SK-N-SH treated with all-trans-retinoic acid at 6 μM for 48 hours (cell line): Measurements from ENCODE around the gene WASL.
A peak's percentile ranks its signal among the peaks of the same experiment; 100 is the strongest.

Experiments used
- ATAC-seq: fragments of 200-7000 bp; cut with Tn5 transposase; 3 replicates; pipeline ENCODE4 v1.9.1; 2020; ENCODE audit warnings: mild to moderate bottlenecking, moderate library complexity
- ARNTL ChIP-seq: fragments of 450-650 bp; formaldehyde crosslinking; IDR thresholded peaks from 2 replicates; pipeline ENCODE4 v1.5.0; 2020; ENCODE audit warnings: low read depth, mild to moderate bottlenecking, moderate library complexity, borderline replicate concordance
- BACH2 ChIP-seq: fragments of 250-450 bp; sonication (Bioruptor Pico); IDR thresholded peaks from 2 replicates; pipeline ENCODE4 v1.9.0; 2021; ENCODE audit warnings: mild to moderate bottlenecking, borderline replicate concordance
- CREB5 ChIP-seq: fragments of 250-450 bp; sonication (Bioruptor Pico); IDR thresholded peaks from 2 replicates; pipeline ENCODE4 v1.5.1; 2020; ENCODE audit warnings: low read depth, mild to moderate bottlenecking, moderate library complexity
- CSDC2 ChIP-seq: fragments of 250-450 bp; sonication (Bioruptor Pico); IDR thresholded peaks from 2 replicates; pipeline ENCODE4 v1.5.0; 2020; ENCODE audit warnings: mild to moderate bottlenecking, moderate library complexity
- ESRRG ChIP-seq: fragments of 250-450 bp; sonication (Bioruptor Pico); IDR thresholded peaks from 2 replicates; pipeline ENCODE4 v1.6.1; 2021; ENCODE audit warnings: mild to moderate bottlenecking
- GLIS3 ChIP-seq: fragments of 250-450 bp; sonication (Bioruptor Pico); IDR thresholded peaks from 2 replicates; pipeline ENCODE4 v1.5.0; 2020; ENCODE audit warnings: mild to moderate bottlenecking, moderate library complexity
- ISL1 ChIP-seq: fragments of 250-450 bp; sonication (Bioruptor Pico); IDR thresholded peaks from 2 replicates; pipeline ENCODE4 v2.1.2; 2022; ENCODE audit warnings: mild to moderate bottlenecking, moderate library complexity
- OSR1 ChIP-seq: fragments of 250-450 bp; sonication (Bioruptor Pico); IDR thresholded peaks from 2 replicates; pipeline ENCODE4 v1.8.0; 2022; ENCODE audit warnings: moderate library complexity, mild to moderate bottlenecking, inconsistent platforms
- PATZ1 ChIP-seq: fragments of 250-450 bp; sonication (Bioruptor Pico); IDR thresholded peaks from 2 replicates; pipeline ENCODE4 v1.8.0; 2020; ENCODE audit warnings: mild to moderate bottlenecking, moderate library complexity, borderline replicate concordance
- POU6F1 ChIP-seq: fragments of 250-450 bp; sonication (Bioruptor Pico); IDR thresholded peaks from 2 replicates; pipeline ENCODE4 v1.8.0; 2021; ENCODE audit warnings: low read depth, mild to moderate bottlenecking, moderate library complexity, borderline replicate concordance
- PPARA ChIP-seq: fragments of 250-450 bp; sonication (Bioruptor Pico); IDR thresholded peaks from 2 replicates; pipeline ENCODE4 v1.5.0; 2020; ENCODE audit warnings: mild to moderate bottlenecking, borderline replicate concordance
- RARB ChIP-seq: fragments of 250-450 bp; sonication (Bioruptor Pico); IDR thresholded peaks from 2 replicates; pipeline ENCODE4 v1.8.0; 2021; ENCODE audit warnings: mild to moderate bottlenecking, moderate library complexity
- SNAI2 ChIP-seq: fragments of 250-450 bp; sonication (Bioruptor Pico); IDR thresholded peaks from 2 replicates; pipeline ENCODE4 v1.5.0; 2020; ENCODE audit warnings: mild to moderate bottlenecking, moderate library complexity
- TCF4 ChIP-seq: fragments of 250-450 bp; sonication (Bioruptor Pico); IDR thresholded peaks from 2 replicates; pipeline ENCODE4 v1.8.0; 2021; ENCODE audit warnings: mild to moderate bottlenecking, moderate library complexity, borderline replicate concordance
- TOX ChIP-seq: fragments of 250-450 bp; sonication (Bioruptor Pico); IDR thresholded peaks from 2 replicates; pipeline ENCODE4 v1.8.0; 2021; ENCODE audit warnings: mild to moderate bottlenecking, moderate library complexity, borderline replicate concordance
- TSHZ2 ChIP-seq: fragments of 250-450 bp; sonication (Bioruptor Pico); IDR thresholded peaks from 2 replicates; pipeline ENCODE4 v1.5.0; 2020; ENCODE audit warnings: mild to moderate bottlenecking, moderate library complexity
- ZC3H10 ChIP-seq: fragments of 250-450 bp; sonication (Bioruptor Pico); IDR thresholded peaks from 2 replicates; pipeline ENCODE4 v1.5.1; 2021; ENCODE audit warnings: mild to moderate bottlenecking, moderate library complexity
- ZFP3 ChIP-seq: fragments of 250-450 bp; sonication (Bioruptor Pico); IDR thresholded peaks from 2 replicates; pipeline ENCODE4 v1.5.0; 2020; ENCODE audit warnings: mild to moderate bottlenecking, moderate library complexity
- ZFP30 ChIP-seq: fragments of 450-650 bp; formaldehyde crosslinking; IDR thresholded peaks from 2 replicates; pipeline ENCODE4 v1.5.0; 2022; ENCODE audit warnings: mild to moderate bottlenecking, moderate library complexity
- ZNF565 ChIP-seq: fragments of 450-650 bp; formaldehyde crosslinking; conservative IDR thresholded peaks from 2 replicates; pipeline ENCODE4 v1.5.0; 2020; ENCODE audit warnings: low read depth, mild to moderate bottlenecking, moderate library complexity
- ZNF70 ChIP-seq: fragments of 450-650 bp; formaldehyde crosslinking; IDR thresholded peaks from 2 replicates; pipeline ENCODE4 v1.5.0; 2020; ENCODE audit warnings: mild to moderate bottlenecking, moderate library complexity
- ZNF8 ChIP-seq: fragments of 450-650 bp; formaldehyde crosslinking; IDR thresholded peaks from 2 replicates; pipeline ENCODE4 v1.5.0; 2020; ENCODE audit warnings: mild to moderate bottlenecking, moderate library complexity
- TF ChIP-seq, protein P1 (sequence below): fragments of 250-450 bp; sonication (Bioruptor Pico); IDR thresholded peaks from 2 replicates; pipeline ENCODE4 v1.5.1; 2021; ENCODE audit warnings: mild to moderate bottlenecking, moderate library complexity

The WASL gene

DNA sequence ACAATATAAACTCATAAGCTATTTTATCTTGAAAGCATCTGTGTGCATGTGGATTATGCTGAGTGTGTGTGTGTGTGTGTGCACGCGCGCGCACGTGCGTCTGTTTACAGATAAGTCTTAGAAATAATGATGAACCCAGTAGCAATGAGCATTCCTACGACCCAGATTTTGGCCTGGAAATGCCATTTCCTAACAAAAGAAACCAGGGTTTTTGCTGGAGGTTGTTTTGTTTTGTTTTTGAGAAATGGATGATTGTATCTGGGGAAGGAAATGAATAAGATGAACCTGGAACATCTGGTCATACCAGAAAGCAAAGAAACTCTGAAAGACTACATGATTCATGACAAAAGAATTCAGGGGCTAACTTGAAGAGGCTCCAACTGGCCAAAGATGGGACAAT lies 115.2 kb downstream of the WASL start:
- TF ChIP-seq ZC3H10 (CRISPR knock-in tag) = no peak
- no peak for TF ChIP-seq PPARA
- no peak for TF ChIP-seq ZNF8 (CRISPR knock-in tag)
- no peak for TF ChIP-seq ZNF565 (CRISPR knock-in tag)
- TF ChIP-seq PATZ1 (CRISPR knock-in tag) = no peak
- TF ChIP-seq BACH2 (CRISPR knock-in tag) = no peak
- no peak for TF ChIP-seq ZNF70 (CRISPR knock-in tag)
- peak; percentile 39; the same call in 1 of the 2 replicates for TF ChIP-seq ISL1 (CRISPR knock-in tag)
- peak; percentile 53; the same call in 1 of the 2 replicates for TF ChIP-seq TCF4 (CRISPR knock-in tag)
- no peak for TF ChIP-seq ZFP30 (CRISPR knock-in tag)
- no peak for TF ChIP-seq CREB5 (CRISPR knock-in tag)
- TF ChIP-seq SNAI2 = peak; percentile 60; the same call in 1 of the 2 replicates
- TF ChIP-seq TSHZ2 = no peak
- TF ChIP-seq ZFP3 (CRISPR knock-in tag) = no peak
- TF ChIP-seq GLIS3 (CRISPR knock-in tag) = no peak
- TF ChIP-seq OSR1 = no peak
- no peak for TF ChIP-seq RARB
- no peak for TF ChIP-seq TOX (CRISPR knock-in tag)
- TF ChIP-seq CSDC2 (CRISPR knock-in tag) = no peak
- no peak for TF ChIP-seq ARNTL (CRISPR knock-in tag)
- no peak for TF ChIP-seq POU6F1 (CRISPR knock-in tag)
- TF ChIP-seq, protein P1, sequence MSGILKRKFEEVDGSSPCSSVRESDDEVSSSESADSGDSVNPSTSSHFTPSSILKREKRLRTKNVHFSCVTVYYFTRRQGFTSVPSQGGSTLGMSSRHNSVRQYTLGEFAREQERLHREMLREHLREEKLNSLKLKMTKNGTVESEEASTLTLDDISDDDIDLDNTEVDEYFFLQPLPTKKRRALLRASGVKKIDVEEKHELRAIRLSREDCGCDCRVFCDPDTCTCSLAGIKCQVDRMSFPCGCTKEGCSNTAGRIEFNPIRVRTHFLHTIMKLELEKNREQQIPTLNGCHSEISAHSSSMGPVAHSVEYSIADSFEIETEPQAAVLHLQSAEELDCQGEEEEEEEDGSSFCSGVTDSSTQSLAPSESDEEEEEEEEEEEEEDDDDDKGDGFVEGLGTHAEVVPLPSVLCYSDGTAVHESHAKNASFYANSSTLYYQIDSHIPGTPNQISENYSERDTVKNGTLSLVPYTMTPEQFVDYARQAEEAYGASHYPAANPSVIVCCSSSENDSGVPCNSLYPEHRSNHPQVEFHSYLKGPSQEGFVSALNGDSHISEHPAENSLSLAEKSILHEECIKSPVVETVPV (CRISPR knock-in tag) = no peak
- ATAC-seq = peak; percentile 70

- ATAC-seq = no peak
- TF ChIP-seq ZNF565 (CRISPR knock-in tag) (no peak), TCF4 (CRISPR knock-in tag) (no peak), ZNF8 (CRISPR knock-in tag) (no peak), ZFP3 (CRISPR knock-in tag) (no peak), ESRRG (no peak), ARNTL (CRISPR knock-in tag) (no peak), POU6F1 (CRISPR knock-in tag) (no peak), CREB5 (CRISPR knock-in tag) (no peak)
These were observed 116.0 kb downstream of the WASL start for GRCh38 chr7:123632808-123633207.
